ENCODE measurements around the gene ZNF630.
"Not testable (repeated sequence)": the region's sequence is repeated elsewhere in the genome, so short reads cannot be mapped to it uniquely, and the experiment has no call there.

Gene ZNF630

GRCh38 chrX:48028091-48028490 lies 43.3 kb downstream of the ZNF630 start:
- DNase-seq: no peak

GRCh38 chrX:48027545-48027944 lies 43.9 kb downstream of the ZNF630 start:
- not testable (repeated sequence) for DNase-seq

GRCh38 chrX:48025561-48025960 lies 45.9 kb downstream of the ZNF630 start:
- DNase-seq: peak; percentile 66

GRCh38 chrX:48022738-48023137 lies 48.7 kb downstream of the ZNF630 start:
- DNase-seq: no peak

GRCh38 chrX:48022100-48022499 lies 49.3 kb downstream of the ZNF630 start:
- no peak for DNase-seq

GRCh38 chrX:48021026-48021900 lies 50.2 kb downstream of the ZNF630 start:
- peak; percentile 84 for DNase-seq

GRCh38 chrX:48020472-48020871 lies 51.0 kb downstream of the ZNF630 start:
- DNase-seq: peak; percentile 38

GRCh38 chrX:48019892-48020291 lies 51.5 kb downstream of the ZNF630 start:
- not testable (repeated sequence) for DNase-seq

- DNase-seq: not testable (repeated sequence)
These were observed 54.7 kb downstream of the ZNF630 start for GRCh38 chrX:48016583-48017310.

- DNase-seq: not testable (repeated sequence)
These were observed 61.9 kb downstream of the ZNF630 start for GRCh38 chrX:48009445-48009960.

Measured in CD4-positive, alpha-beta T cell treated with Interleukin-10 for 1 hour (primary cell).